Stimulated activated naive B cell treated with anti-CD40 and anti-IgM and Interleukin-4, amounts not matched to agents 10 μg/mL and 1 μg/mL and 100 μg/mL, for 72 hours (primary cell): ENCODE results near the gene FBXO4.

ENCODE experiments used
- ATAC-seq, 2 donors: fragments of 150-1000 bp; cut with Tn5 transposase; replicated peaks; 2 replicates each; pipeline ENCODE4 v1.10.0; 2021; ENCODE audit warnings: moderate library complexity in 1 of 2
- DNase-seq: peaks from one replicate; pipeline ENCODE4 v3.0.0; 2021
- H3K27ac Mint-ChIP-seq: one replicate; pipeline ENCODE4 v1.8.0; 2022; ENCODE audit warnings: mild to moderate bottlenecking, mixed read lengths
- H3K27me3 Mint-ChIP-seq, 2 donors: one replicate each; pipeline ENCODE4 v1.8.0; 2022; ENCODE audit warnings: mixed read lengths in 2 of 2
- H3K36me3 Mint-ChIP-seq, 2 donors: one replicate each; pipeline ENCODE4 v1.8.0; 2022; ENCODE audit warnings: mixed read lengths in 2 of 2, mild to moderate bottlenecking in 1 of 2
- H3K4me1 Mint-ChIP-seq, 2 donors: one replicate each; pipeline ENCODE4 v1.8.0; 2022; ENCODE audit warnings: mixed read lengths in 2 of 2, mild to moderate bottlenecking in 1 of 2
- H3K4me3 Mint-ChIP-seq, 2 donors: one replicate each; pipeline ENCODE4 v1.8.0; 2022; ENCODE audit warnings: mild to moderate bottlenecking in 2 of 2, mixed read lengths in 2 of 2, moderate library complexity in 1 of 2
- H3K9me3 Mint-ChIP-seq, 2 donors: one replicate each; pipeline ENCODE4 v1.8.0; 2022; ENCODE audit warnings: mixed read lengths in 2 of 2, mild to moderate bottlenecking in 1 of 2

FBXO4 gene

DNA sequence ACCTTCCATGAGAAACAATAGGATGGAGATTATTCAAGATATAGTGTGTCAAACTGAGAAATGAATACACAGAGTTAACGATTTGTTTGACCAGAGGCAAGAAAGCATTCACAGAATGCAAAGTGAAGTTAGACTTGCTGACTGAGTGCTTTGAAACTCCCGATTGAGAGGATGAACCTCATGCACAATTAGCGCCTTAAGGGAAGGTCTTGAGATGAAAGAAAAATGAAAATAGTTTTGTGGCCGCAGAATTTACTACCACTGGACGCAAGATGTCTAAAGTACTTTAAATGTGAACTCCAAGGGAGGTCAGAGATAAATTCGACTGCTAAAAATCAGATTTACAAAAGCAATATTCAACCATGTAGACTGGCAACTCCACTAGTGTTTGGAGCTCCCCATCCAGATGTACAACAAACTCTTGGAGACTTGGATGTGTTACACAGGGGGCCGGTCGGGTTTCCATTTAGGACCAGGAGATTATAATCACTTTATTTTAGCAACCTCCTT, 21.6 kb upstream of the FBXO4 start:
- ATAC-seq (no peak), DNase-seq (no peak)
- Mint-ChIP-seq H3K27me3 (peaks cover 4 to 6% of the 10 kb centered on the region in 2 donors), H3K4me1 (peaks cover 21 to 35% of the 10 kb centered on the region in 2 donors), H3K27ac (peak overlapping the region; percentile 100), H3K9me3 (no peaks in the 10 kb centered on the region), H3K4me3 (peak overlapping the region; percentile 90 to 99), H3K36me3 (peaks cover 9 to 29% of the 10 kb centered on the region in 2 donors)

GRCh38 chr5:41903892-41904799, 20.9 kb upstream of the FBXO4 start, which contains the start of gene RIMOC1:
RIMOC1 (plus strand) TSS chr5:41904344; CDS start chr5:41904368, 24 bp downstream.
- peaks cover 9 to 29% of the 10 kb centered on the region in 2 donors for H3K36me3 Mint-ChIP-seq
- H3K27ac Mint-ChIP-seq, result peak within 1 kb of the TSS; percentile 100
- H3K27me3 Mint-ChIP-seq, result peaks cover 4 to 6% of the 10 kb centered on the region in 2 donors
- ATAC-seq (peak; percentile 96 to 97), DNase-seq (peak; percentile 99)
- H3K9me3 Mint-ChIP-seq, result no peaks in the 10 kb centered on the region
- H3K4me1 Mint-ChIP-seq, result peaks cover 21 to 35% of the 10 kb centered on the region in 2 donors
- peak within 1 kb of the TSS; percentile 90 to 99 for H3K4me3 Mint-ChIP-seq

DNA sequence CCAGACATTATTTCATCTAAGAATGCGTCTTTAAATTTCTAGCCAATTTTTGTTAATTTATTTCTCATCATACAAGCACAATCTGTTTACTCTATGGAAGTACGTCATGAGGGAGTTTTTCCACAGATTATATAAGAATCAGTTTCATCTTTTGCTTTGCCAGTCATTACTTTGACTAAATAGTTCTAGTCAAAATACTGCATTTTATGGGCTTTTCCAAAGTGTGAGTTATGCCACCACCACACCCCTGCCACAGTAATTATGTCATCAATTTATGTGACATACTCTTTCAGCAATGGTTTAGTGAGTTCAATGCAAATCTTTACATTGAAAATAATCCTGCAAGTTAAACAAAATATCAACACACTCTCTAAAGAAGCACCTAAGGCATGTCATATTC, 18.9 kb upstream of the FBXO4 start:
- Mint-ChIP-seq H3K27me3 (peaks cover 0 to 6% of the 10 kb centered on the region in 2 donors), H3K4me1 (peaks cover 21 to 35% of the 10 kb centered on the region in 2 donors), H3K4me3 (no peak overlapping the region)

GRCh38 chr5:41908374-41909079, 16.6 kb upstream of the FBXO4 start:
- Mint-ChIP-seq H3K36me3 (peaks cover 31 to 54% of the 10 kb centered on the region in 2 donors), H3K4me1 (peaks cover 15 to 26% of the 10 kb centered on the region in 2 donors), H3K4me3 (no peak overlapping the region), H3K27ac (no peak overlapping the region), H3K27me3 (no peaks in the 10 kb centered on the region), H3K9me3 (no peaks in the 10 kb centered on the region)
- ATAC-seq, result no peak
- DNase-seq, result no peak

More for the DNA sequence above, 18.9 kb upstream of the FBXO4 start:
- peaks cover 16 to 37% of the 10 kb centered on the region in 2 donors for H3K36me3 Mint-ChIP-seq
- ATAC-seq (no peak), DNase-seq (no peak)
- H3K27ac Mint-ChIP-seq, result no peak overlapping the region
- H3K9me3 Mint-ChIP-seq, result no peaks in the 10 kb centered on the region

- Mint-ChIP-seq H3K27ac (no peak overlapping the region), H3K4me3 (peak overlapping the region in 1 of 2 donors; percentile 33), H3K9me3 (peaks cover 0 to 4% of the 10 kb centered on the region in 2 donors), H3K4me1 (peaks cover 15 to 29% of the 10 kb centered on the region in 2 donors), H3K27me3 (no peaks in the 10 kb centered on the region), H3K36me3 (peaks cover 48 to 64% of the 10 kb centered on the region in 2 donors)
- DNase-seq (no peak), ATAC-seq (peak; percentile 74)
These were observed 7.0 kb upstream of the FBXO4 start for GRCh38 chr5:41918105-41918504.

DNA sequence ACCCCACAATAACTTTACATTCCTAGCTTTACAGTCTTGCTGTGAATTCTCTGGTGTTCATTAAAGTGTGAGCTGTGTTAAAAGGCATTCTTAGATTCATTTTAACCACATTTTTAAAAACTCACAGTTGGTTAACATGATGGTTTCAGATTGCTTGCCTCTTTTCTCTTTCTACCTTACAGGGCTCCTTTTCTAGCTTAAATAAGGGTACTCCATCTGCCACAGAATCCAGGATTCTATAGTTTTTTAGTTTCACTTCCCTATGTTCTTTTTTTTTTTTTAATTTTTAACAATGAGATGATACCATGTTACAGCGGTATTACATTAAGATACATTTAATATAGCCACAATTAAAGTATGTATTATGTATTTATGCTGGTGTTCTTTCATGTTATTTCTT, 3.9 kb upstream of the FBXO4 start:
- Mint-ChIP-seq H3K36me3 (peaks cover 32 to 45% of the 10 kb centered on the region in 2 donors), H3K27ac (no peak overlapping the region), H3K4me3 (no peak overlapping the region), H3K27me3 (no peaks in the 10 kb centered on the region), H3K9me3 (no peaks in the 10 kb centered on the region), H3K4me1 (peaks cover 19 to 44% of the 10 kb centered on the region in 2 donors)
- ATAC-seq (no peak), DNase-seq (no peak)

DNA sequence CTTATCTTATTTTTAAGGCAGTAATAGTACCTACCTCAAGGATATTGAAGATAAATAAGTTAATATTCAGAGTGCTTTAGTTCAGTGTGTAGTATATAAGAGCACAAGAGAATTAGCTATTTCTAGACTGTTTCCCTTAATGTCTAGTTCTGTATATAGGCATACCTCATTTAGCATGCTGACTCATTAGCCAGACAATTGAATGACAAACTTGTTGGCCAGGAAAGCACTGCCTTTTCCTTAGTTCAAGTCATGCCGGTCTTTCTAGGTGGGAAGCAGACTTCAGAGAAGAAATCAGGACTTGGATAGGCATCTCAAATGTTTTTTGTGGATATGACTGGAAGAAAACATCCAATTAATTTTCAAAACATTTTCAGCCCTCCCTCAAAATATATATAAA, 3.2 kb upstream of the FBXO4 start:
- Mint-ChIP-seq H3K4me1 (peaks cover 20 to 48% of the 10 kb centered on the region in 2 donors), H3K27me3 (no peaks in the 10 kb centered on the region), H3K36me3 (peaks cover 32 to 44% of the 10 kb centered on the region in 2 donors), H3K4me3 (no peak overlapping the region), H3K27ac (no peak overlapping the region), H3K9me3 (no peaks in the 10 kb centered on the region)
- ATAC-seq (no peak), DNase-seq (no peak)

- ATAC-seq, result no peak
- H3K36me3 Mint-ChIP-seq, result peaks cover 19 to 25% of the 10 kb centered on the region in 2 donors
- no peaks in the 10 kb centered on the region for H3K27me3 Mint-ChIP-seq
- H3K27ac Mint-ChIP-seq, result peak overlapping the region; percentile 100
- no peaks in the 10 kb centered on the region for H3K9me3 Mint-ChIP-seq
- peaks cover 14 to 30% of the 10 kb centered on the region in 2 donors for H3K4me1 Mint-ChIP-seq
- H3K4me3 Mint-ChIP-seq, result peak overlapping the region; percentile 93 to 96
- DNase-seq, result no peak
These were observed 582 bp upstream of the FBXO4 start for GRCh38 chr5:41924526-41924871.

DNA sequence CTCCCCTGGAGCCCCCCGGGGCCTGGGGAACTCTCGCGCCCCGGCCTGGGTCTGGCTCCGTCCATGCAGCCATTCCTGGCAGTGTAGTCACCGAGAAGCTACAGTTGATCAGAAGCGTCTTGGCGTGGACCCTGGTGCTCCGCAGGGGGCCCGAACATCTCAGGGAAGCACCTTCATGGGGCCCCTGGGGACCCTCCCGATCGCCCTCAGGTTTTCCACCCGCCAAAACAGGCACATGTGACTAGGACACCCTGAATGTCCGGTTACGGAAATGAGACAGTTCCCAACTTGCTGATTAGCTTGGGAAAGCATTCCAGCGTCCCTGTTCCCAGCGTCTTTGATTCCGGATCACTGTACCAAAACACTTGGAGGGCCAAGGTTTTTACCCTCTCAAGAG, 472 bp downstream of the FBXO4 start:
- H3K27ac Mint-ChIP-seq, result peak overlapping the region; percentile 100
- H3K27me3 Mint-ChIP-seq, result no peaks in the 10 kb centered on the region
- peak overlapping the region; percentile 93 to 96 for H3K4me3 Mint-ChIP-seq
- H3K9me3 Mint-ChIP-seq, result no peaks in the 10 kb centered on the region
- no peak for DNase-seq
- H3K4me1 Mint-ChIP-seq, result peaks cover 12 to 26% of the 10 kb centered on the region in 2 donors
- H3K36me3 Mint-ChIP-seq, result peaks cover 15 to 22% of the 10 kb centered on the region in 2 donors
- peak in 1 of 2 donors; percentile 48 for ATAC-seq

DNA sequence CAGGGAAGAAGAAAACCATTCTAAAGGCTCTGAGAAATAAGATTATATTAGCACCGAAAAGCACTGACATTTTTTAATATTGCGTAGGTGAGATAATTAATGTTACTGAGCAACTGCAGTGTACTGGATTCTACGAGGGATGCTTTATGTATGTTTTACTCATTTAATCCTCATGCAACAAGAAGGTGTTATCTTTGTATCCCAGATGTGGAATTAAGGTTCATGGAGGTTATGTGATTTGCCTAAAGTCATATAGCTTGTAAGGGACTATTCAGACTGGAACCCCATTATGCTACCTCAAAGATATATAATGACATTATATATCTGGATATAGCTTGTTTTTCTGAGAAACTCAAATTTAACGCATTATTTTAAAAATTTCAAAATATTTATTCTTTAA, 2.5 kb downstream of the FBXO4 start:
- Mint-ChIP-seq H3K27me3 (no peaks in the 10 kb centered on the region), H3K27ac (no peak overlapping the region), H3K9me3 (no peaks in the 10 kb centered on the region), H3K36me3 (peaks cover 22 to 27% of the 10 kb centered on the region in 2 donors), H3K4me1 (peaks cover 6 to 20% of the 10 kb centered on the region in 2 donors), H3K4me3 (no peak overlapping the region)
- ATAC-seq, result no peak
- DNase-seq, result no peak

DNA sequence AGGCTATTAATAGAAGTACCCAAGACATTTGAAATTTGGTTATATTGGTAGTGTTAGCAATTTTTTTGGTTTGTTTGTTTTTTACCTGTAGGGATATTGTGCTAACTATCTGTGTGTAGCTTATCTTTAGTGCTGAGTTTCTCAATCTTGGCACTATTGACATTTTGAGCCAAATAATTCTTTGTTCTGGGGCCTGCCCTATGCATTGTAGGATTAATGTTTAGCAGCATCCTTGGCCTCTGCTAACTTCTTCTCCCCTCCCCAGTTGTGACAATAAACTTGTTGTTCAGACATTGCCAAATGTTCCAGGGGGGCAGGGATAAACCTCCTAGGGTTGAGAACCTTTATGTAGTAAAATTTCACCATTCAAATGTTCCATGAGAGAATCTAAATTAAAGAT, 4.0 kb downstream of the FBXO4 start:
- Mint-ChIP-seq H3K4me3 (no peak overlapping the region), H3K27me3 (no peaks in the 10 kb centered on the region), H3K4me1 (peaks cover 6 to 20% of the 10 kb centered on the region in 2 donors), H3K9me3 (no peaks in the 10 kb centered on the region), H3K27ac (no peak overlapping the region), H3K36me3 (peaks cover 23 to 29% of the 10 kb centered on the region in 2 donors)
- no peak for ATAC-seq
- DNase-seq, result no peak

- H3K4me1 Mint-ChIP-seq, result no peaks in the 10 kb centered on the region
- no peak for ATAC-seq
- H3K27ac Mint-ChIP-seq, result no peak overlapping the region
- DNase-seq, result no peak
- H3K9me3 Mint-ChIP-seq, result no peaks in the 10 kb centered on the region
- no peak overlapping the region for H3K4me3 Mint-ChIP-seq
- no peaks in the 10 kb centered on the region for H3K27me3 Mint-ChIP-seq
- H3K36me3 Mint-ChIP-seq, result peaks cover 25 to 38% of the 10 kb centered on the region in 2 donors
These were observed 7.7 kb downstream of the FBXO4 start for GRCh38 chr5:41932770-41933169.

GRCh38 chr5:41935544-41935943, 10.5 kb downstream of the FBXO4 start:
- H3K27me3 Mint-ChIP-seq, result no peaks in the 10 kb centered on the region
- no peak for DNase-seq
- no peaks in the 10 kb centered on the region for H3K9me3 Mint-ChIP-seq
- no peak for ATAC-seq
- peaks cover 25 to 35% of the 10 kb centered on the region in 2 donors for H3K36me3 Mint-ChIP-seq
- no peak overlapping the region for H3K27ac Mint-ChIP-seq
- H3K4me1 Mint-ChIP-seq, result no peaks in the 10 kb centered on the region
- no peak overlapping the region for H3K4me3 Mint-ChIP-seq

DNA sequence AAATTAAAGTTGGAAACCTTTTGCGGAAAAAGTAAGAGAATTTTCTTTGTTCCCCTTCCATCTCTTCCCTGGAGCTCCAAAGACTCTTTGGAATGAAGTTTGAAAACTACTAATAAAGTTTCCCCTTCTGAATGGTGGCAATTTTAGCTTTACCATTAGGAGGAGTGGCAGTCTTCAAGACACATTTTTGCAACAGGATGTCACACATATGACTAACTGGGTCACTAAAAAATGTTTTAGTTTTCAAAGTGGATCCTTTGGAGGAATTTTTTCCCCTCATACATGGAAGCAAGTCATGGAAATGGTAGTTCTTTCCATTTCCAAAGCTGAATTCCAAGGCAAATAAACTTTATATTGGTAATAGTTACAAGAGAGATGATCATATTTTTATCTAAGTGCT, 15.6 kb downstream of the FBXO4 start:
- ATAC-seq (no peak), DNase-seq (no peak)
- H3K36me3 Mint-ChIP-seq, result peaks cover 6 to 12% of the 10 kb centered on the region in 2 donors
- H3K9me3 Mint-ChIP-seq, result no peaks in the 10 kb centered on the region
- H3K4me3 Mint-ChIP-seq, result no peak overlapping the region
- H3K4me1 Mint-ChIP-seq, result no peaks in the 10 kb centered on the region
- no peaks in the 10 kb centered on the region for H3K27me3 Mint-ChIP-seq
- H3K27ac Mint-ChIP-seq, result no peak overlapping the region
